OCI-LY1 (cell line): Measurements from ENCODE around the gene TNRC6C.

Source experiments
- EZH2 ChIP-seq: fragments of 200-600 bp; sonication (generic), shearing (Covaris generic); IDR thresholded peaks from 2 replicates; pipeline ENCODE4 v1.8.0; 2017; ENCODE audit warnings: borderline replicate concordance, mixed run types, mild to moderate bottlenecking, antibody characterized with exemption, low read length, moderate library complexity, mixed read lengths
- TF ChIP-seq, protein P1 (sequence below): fragments of 200-600 bp; sonication (generic), shearing (Covaris generic); IDR thresholded peaks from 2 replicates; pipeline ENCODE4 v1.5.1; 2017; ENCODE audit warnings: mild to moderate bottlenecking, antibody characterized with exemption, low read length, moderate library complexity, mixed read lengths

DNA sequence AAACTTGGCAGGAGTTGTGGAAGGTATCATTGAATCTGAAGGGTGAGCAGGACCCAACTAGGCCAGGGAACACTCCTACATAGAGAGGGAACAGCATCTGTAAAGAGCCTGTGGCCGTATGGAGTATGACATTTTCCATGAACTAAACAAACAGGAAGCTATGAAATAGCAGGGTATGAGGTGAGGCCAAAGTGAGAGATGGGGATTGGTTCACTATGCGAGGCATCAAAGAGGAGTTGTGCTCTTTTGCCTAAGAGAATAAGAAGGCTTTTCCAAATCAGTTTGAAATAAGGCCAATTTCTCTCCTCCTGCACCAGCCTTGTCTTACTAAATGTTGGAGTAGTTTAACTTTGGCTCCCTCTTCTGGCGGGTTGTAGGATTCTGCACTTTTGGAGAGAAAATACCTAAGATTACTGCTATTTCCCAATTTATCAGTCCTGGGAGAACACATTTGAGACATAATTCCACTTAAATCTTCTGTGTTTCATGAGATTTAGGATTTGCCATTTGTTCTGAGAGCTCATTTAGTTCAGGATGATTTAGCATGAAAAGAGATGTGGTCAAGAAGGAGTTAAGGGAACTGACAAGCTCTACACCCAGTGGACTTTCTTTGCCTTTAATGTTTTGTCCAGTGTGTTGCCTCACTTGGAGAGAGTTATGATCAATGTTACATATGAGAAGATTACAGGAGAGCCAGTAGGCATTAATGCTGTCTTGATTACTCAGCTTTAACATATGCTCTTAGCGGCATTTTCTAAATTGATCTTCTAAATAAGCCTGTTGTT, 55.4 kb downstream of the TNRC6C start:
- TF ChIP-seq, protein P1, sequence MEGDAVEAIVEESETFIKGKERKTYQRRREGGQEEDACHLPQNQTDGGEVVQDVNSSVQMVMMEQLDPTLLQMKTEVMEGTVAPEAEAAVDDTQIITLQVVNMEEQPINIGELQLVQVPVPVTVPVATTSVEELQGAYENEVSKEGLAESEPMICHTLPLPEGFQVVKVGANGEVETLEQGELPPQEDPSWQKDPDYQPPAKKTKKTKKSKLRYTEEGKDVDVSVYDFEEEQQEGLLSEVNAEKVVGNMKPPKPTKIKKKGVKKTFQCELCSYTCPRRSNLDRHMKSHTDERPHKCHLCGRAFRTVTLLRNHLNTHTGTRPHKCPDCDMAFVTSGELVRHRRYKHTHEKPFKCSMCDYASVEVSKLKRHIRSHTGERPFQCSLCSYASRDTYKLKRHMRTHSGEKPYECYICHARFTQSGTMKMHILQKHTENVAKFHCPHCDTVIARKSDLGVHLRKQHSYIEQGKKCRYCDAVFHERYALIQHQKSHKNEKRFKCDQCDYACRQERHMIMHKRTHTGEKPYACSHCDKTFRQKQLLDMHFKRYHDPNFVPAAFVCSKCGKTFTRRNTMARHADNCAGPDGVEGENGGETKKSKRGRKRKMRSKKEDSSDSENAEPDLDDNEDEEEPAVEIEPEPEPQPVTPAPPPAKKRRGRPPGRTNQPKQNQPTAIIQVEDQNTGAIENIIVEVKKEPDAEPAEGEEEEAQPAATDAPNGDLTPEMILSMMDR: peak; percentile 63
- no peak for TF ChIP-seq EZH2
